PC-9 (cell line): ENCODE data around the gene PIK3C2G. TPM values are rescaled to one million over a fixed set of nuclear protein-coding genes. Genes with fewer than 3 reads are reported as not detected.

Experiments used
- Bru-seq: library from RNA; stranded (reverse); fragments of 400-500 nt; gene quantifications from one replicate; lab custom pipeline; 2021; lab: Mats Ljungman, UMichigan
- BruChase-seq, 2 experiments: library from RNA; stranded (reverse); fragments of 400-500 nt; gene quantifications; one replicate each; lab custom pipeline; 2021; lab: Mats Ljungman, UMichigan
- BruUV-seq: library from RNA; stranded (reverse); fragments of 400-500 nt; replicated peaks from 2 replicates; lab custom pipeline; 2021; lab: Mats Ljungman, UMichigan
- CTCF ChIA-PET: fragments of 300-600 bp; sonication (Branson Sonifier 250); formaldehyde crosslinking; loops from one replicate; lab custom pipeline; 2022; ENCODE audit warnings: antibody characterized with exemption; lab: Charles Lee
- POLR2A ChIA-PET: fragments of 300-600 bp; sonication (Branson Sonifier 250); formaldehyde crosslinking; loops from one replicate; lab custom pipeline; 2022; ENCODE audit warnings: antibody characterized with exemption; ENCODE audit not compliant: unreplicated experiment; lab: Charles Lee
- DNase-seq, 2 experiments: peaks; one replicate each; pipeline versions ENCODE4 v3.0.0 to v3.0.0-alpha.2; 2015 to 2022; ENCODE audit warnings: mixed read lengths in 1 of 2
- H2AFZ ChIP-seq: fragments of 200-600 bp; sonication (generic); 2 replicates; pipeline ENCODE4 v1.8.1; 2017; ENCODE audit warnings: antibody characterized with exemption
- H3F3A ChIP-seq: fragments of 200-600 bp; sonication (generic); 2 replicates; pipeline ENCODE4 v1.8.1; 2017; ENCODE audit warnings: antibody characterized with exemption, mild to moderate bottlenecking, low read depth; ENCODE audit not compliant: insufficient read depth
- H3K27ac ChIP-seq: fragments of 200-600 bp; sonication (generic); 2 replicates; pipeline ENCODE4 v1.6.1; 2016; ENCODE audit warnings: mixed run types
- H3K27me3 ChIP-seq: fragments of 200-600 bp; sonication (generic); 2 replicates; pipeline ENCODE4 v1.6.1; 2016; ENCODE audit warnings: low read depth, mixed run types; ENCODE audit not compliant: insufficient read depth
- H3K36me3 ChIP-seq: fragments of 200-600 bp; sonication (generic); 2 replicates; pipeline ENCODE4 v1.6.1; 2016; ENCODE audit warnings: low read depth, mixed run types
- H3K4me1 ChIP-seq: fragments of 200-600 bp; sonication (generic); replicated peaks from 2 replicates; pipeline ENCODE4 v1.6.1; 2016; ENCODE audit warnings: mixed run types; ENCODE audit not compliant: insufficient read depth
- H3K4me2 ChIP-seq: fragments of 200-600 bp; sonication (generic); 2 replicates; pipeline ENCODE4 v1.6.1; 2017; ENCODE audit warnings: mixed run types
- H3K4me3 ChIP-seq: fragments of 200-600 bp; sonication (generic); 2 replicates; pipeline ENCODE4 v1.6.1; 2016; ENCODE audit warnings: mixed run types
- H3K79me2 ChIP-seq: fragments of 200-600 bp; sonication (generic); 2 replicates; pipeline ENCODE4 v1.6.1; 2017; ENCODE audit warnings: low read depth, mixed run types
- H3K9me2 ChIP-seq: fragments of 200-600 bp; sonication (generic); 2 replicates; pipeline ENCODE4 v1.8.1; 2017; ENCODE audit warnings: mild to moderate bottlenecking; ENCODE audit not compliant: insufficient read depth
- H3K9me3 ChIP-seq: fragments of 200-600 bp; sonication (generic); 2 replicates; pipeline ENCODE4 v1.8.1; 2016; ENCODE audit warnings: low read depth; ENCODE audit not compliant: insufficient read depth
- H4K20me1 ChIP-seq: fragments of 200-600 bp; sonication (generic); 2 replicates; pipeline ENCODE4 v1.8.1; 2017; ENCODE audit not compliant: insufficient read depth
- EZH2 ChIP-seq: fragments of 200-600 bp; sonication (generic); IDR thresholded peaks from 2 replicates; pipeline ENCODE4 v1.8.0; 2017; ENCODE audit warnings: antibody characterized with exemption, low read depth
- intact Hi-C: fragments of 100-400 bp; cut with micrococcal nuclease; formaldehyde crosslinking; loops from one replicate; pipeline ENCODE4 v1.10.0; 2022; ENCODE audit not compliant: unreplicated experiment
- long read RNA-seq: library from polyadenylated mRNA; stranded (forward); transcript quantifications from one replicate; pipeline ENCODE4 v2.0.0, GENCODE V29; 2022
- total RNA-seq: library from RNA; stranded (reverse); gene quantifications from 2 replicates; pipeline ENCODE4 v1.2.3, GENCODE V29; 2021
- TF ChIP-seq, protein P1 (sequence below): fragments of 200-600 bp; sonication (generic); conservative IDR thresholded peaks from 2 replicates; pipeline ENCODE4 v1.6.1; 2017; ENCODE audit warnings: mixed run types, antibody characterized with exemption, mild to moderate bottlenecking, moderate library complexity

Gene PIK3C2G, protein sequence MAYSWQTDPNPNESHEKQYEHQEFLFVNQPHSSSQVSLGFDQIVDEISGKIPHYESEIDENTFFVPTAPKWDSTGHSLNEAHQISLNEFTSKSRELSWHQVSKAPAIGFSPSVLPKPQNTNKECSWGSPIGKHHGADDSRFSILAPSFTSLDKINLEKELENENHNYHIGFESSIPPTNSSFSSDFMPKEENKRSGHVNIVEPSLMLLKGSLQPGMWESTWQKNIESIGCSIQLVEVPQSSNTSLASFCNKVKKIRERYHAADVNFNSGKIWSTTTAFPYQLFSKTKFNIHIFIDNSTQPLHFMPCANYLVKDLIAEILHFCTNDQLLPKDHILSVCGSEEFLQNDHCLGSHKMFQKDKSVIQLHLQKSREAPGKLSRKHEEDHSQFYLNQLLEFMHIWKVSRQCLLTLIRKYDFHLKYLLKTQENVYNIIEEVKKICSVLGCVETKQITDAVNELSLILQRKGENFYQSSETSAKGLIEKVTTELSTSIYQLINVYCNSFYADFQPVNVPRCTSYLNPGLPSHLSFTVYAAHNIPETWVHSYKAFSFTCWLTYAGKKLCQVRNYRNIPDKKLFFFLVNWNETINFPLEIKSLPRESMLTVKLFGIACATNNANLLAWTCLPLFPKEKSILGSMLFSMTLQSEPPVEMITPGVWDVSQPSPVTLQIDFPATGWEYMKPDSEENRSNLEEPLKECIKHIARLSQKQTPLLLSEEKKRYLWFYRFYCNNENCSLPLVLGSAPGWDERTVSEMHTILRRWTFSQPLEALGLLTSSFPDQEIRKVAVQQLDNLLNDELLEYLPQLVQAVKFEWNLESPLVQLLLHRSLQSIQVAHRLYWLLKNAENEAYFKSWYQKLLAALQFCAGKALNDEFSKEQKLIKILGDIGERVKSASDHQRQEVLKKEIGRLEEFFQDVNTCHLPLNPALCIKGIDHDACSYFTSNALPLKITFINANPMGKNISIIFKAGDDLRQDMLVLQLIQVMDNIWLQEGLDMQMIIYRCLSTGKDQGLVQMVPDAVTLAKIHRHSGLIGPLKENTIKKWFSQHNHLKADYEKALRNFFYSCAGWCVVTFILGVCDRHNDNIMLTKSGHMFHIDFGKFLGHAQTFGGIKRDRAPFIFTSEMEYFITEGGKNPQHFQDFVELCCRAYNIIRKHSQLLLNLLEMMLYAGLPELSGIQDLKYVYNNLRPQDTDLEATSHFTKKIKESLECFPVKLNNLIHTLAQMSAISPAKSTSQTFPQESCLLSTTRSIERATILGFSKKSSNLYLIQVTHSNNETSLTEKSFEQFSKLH (N-terminal part only)
- total RNA-seq (0.30 and 1.4 TPM in 2 replicates), Bru-seq, nascent RNA (percentile 27 among the genes with signal in this experiment), BruChase-seq, experiment 1, labeled RNA remaining after a 2-hour chase (percentile 21 among the genes with signal in this experiment), BruChase-seq, experiment 2, labeled RNA remaining after a 6-hour chase (percentile 16 among the genes with signal in this experiment)
- long read RNA-seq, partial matches to known transcripts, result 1 of 2 reads
- long read RNA-seq, other reads (novel, unspliced or antisense), result 1 of 2 reads

DNA sequence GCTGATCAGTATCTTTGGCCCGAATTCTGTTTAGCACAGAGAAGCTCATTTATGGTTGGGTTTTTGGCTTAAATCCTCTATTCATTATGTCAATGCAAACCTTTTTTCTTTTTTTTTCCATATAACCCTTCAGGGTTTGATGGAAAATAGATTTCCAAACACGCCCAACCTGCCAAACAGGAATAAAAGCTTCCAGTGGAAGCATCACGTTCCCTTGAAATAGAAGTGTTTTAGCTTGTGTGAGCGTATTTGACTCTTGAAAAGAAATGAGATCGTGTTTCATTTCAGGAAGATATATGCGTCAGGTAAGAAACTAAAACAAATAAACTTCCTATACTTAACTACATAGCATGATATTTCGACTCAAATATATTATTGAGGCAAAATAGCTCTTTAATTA, at the start of gene PIK3C2G:
Gene PIK3C2G, plus strand, starts transcription at position 246 of the 400 bp plus-strand sequence. CDS start 20,564 bp downstream, outside the sequence.
- ChIA-PET CTCF (interaction anchor here (0.7 to 2.2 kb wide), 3 partner anchors 11 to 59 kb away, joined by 3 to 11 read pairs (median 8); no protein-coding TSS in a partner anchor), POLR2A (interaction anchor here (0.6 to 0.7 kb wide), 4 partner anchors 11 to 1037 kb away, joined by 3 to 10 read pairs (median 4); no protein-coding TSS in a partner anchor)
- H3K4me2 ChIP-seq, result peak within 1 kb of the TSS; percentile 34; the same call in 1 of the 2 replicates
- no peaks in the 10 kb centered on the region for H3K79me2 ChIP-seq
- TF ChIP-seq EZH2, result no peak
- TF ChIP-seq, protein P1, sequence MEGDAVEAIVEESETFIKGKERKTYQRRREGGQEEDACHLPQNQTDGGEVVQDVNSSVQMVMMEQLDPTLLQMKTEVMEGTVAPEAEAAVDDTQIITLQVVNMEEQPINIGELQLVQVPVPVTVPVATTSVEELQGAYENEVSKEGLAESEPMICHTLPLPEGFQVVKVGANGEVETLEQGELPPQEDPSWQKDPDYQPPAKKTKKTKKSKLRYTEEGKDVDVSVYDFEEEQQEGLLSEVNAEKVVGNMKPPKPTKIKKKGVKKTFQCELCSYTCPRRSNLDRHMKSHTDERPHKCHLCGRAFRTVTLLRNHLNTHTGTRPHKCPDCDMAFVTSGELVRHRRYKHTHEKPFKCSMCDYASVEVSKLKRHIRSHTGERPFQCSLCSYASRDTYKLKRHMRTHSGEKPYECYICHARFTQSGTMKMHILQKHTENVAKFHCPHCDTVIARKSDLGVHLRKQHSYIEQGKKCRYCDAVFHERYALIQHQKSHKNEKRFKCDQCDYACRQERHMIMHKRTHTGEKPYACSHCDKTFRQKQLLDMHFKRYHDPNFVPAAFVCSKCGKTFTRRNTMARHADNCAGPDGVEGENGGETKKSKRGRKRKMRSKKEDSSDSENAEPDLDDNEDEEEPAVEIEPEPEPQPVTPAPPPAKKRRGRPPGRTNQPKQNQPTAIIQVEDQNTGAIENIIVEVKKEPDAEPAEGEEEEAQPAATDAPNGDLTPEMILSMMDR, result no peak
- no peaks in the 10 kb centered on the region for H3F3A ChIP-seq
- 0 out of 2 replicates have a peak, but pooled peaks cover 9% of the 10 kb centered on the region for H3K4me1 ChIP-seq
- H3K27ac ChIP-seq, result no peak within 1 kb of the TSS
- no peaks in the 10 kb centered on the region for H4K20me1 ChIP-seq
- DNase-seq, result peak; percentile 37 to 62
- 0 out of 2 replicates have a peak, but pooled peaks cover 9% of the 10 kb centered on the region for H3K9me2 ChIP-seq
- no TSS peak for BruUV-seq
- H3K4me3 ChIP-seq, result peak within 1 kb of the TSS; percentile 8; the same call in 1 of the 2 replicates
- no peak within 1 kb of the TSS for H2AFZ ChIP-seq
- H3K9me3 ChIP-seq, result no peaks in the 10 kb centered on the region
- H3K36me3 ChIP-seq, result no peaks in the 10 kb centered on the region
- intact Hi-C loops, result loop anchor here (1.0 to 5.0 kb wide), 4 partner anchors 15 to 1026 kb away; no protein-coding TSS in a partner anchor
- H3K27me3 ChIP-seq, result no peaks in the 10 kb centered on the region

DNA sequence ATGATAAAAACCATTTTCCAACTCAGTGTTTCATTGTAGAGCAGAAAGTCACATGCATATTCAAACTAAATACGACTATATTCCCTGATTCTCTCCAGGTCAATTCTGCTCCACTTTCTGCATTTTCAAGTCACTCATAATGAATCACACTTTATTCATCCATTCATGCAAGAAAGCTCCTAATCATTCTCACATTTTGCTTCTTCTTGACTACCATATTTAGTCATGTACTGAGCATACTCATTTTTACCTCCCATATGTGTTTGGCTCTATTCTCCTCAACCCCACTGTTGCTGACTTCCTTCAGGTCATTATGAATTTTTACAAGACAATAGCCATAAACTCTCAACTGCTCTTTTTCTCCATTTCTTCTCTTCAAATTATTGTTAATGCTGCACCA, 43.4 kb upstream of the PIK3C2G start:
- H4K20me1 ChIP-seq, result no peaks in the 10 kb centered on the region
- H3K4me2 ChIP-seq, result no peak overlapping the region
- TF ChIP-seq, protein P1, result no peak
- TF ChIP-seq EZH2, result no peak
- BruUV-seq, result no TSS peak
- no peak for DNase-seq
- ChIA-PET POLR2A (no interaction called here), CTCF (no interaction called here)
- no peaks in the 10 kb centered on the region; the same call in 1 of the 2 replicates for H3K9me3 ChIP-seq
- no peaks in the 10 kb centered on the region for H3K27me3 ChIP-seq
- no peaks in the 10 kb centered on the region for H3K36me3 ChIP-seq
- H3K27ac ChIP-seq, result no peak overlapping the region
- H3F3A ChIP-seq, result no peaks in the 10 kb centered on the region
- no peaks in the 10 kb centered on the region for H3K79me2 ChIP-seq
- intact Hi-C loops, result no loop called here
- H3K9me2 ChIP-seq, result no peaks in the 10 kb centered on the region
- no peak overlapping the region for H2AFZ ChIP-seq
- no peaks in the 10 kb centered on the region for H3K4me1 ChIP-seq
- no peak overlapping the region for H3K4me3 ChIP-seq
